Peyer's patch (tissue), 4 donors: ENCODE results near the gene ANO10. TPM values are rescaled to one million over a fixed set of nuclear protein-coding genes. Genes with fewer than 3 reads are reported as not detected.
A peak's percentile ranks its signal among the peaks of the same experiment; 100 is the strongest.

ENCODE experiments used
- DNase-seq, 3 donors: peaks; one replicate each; pipeline ENCODE4 v3.0.0-alpha.2; 2017 to 2019
- H3K27ac ChIP-seq, 4 donors: fragments of 200-600 bp; sonication (generic); one replicate each; pipeline ENCODE4 v1.5.1; 2016 to 2019
- H3K27me3 ChIP-seq, 2 donors: fragments of 200-600 bp; sonication (generic); one replicate each; pipeline ENCODE4 v1.5.1; 2019
- H3K36me3 ChIP-seq, 3 donors: fragments of 200-600 bp; sonication (generic); one replicate each; pipeline ENCODE4 v1.5.1; 2016 to 2019
- H3K4me1 ChIP-seq, 4 donors: fragments of 200-600 bp; sonication (generic); one replicate each; pipeline ENCODE4 v1.5.1; 2016 to 2019
- H3K4me3 ChIP-seq, 4 donors: fragments of 200-600 bp; sonication (generic); 1 replicate in 3 of 4; 2 replicates in 1 of 4; pipeline ENCODE4 v1.5.1; 2016 to 2019; ENCODE audit warnings: mild to moderate bottlenecking in 1 of 4
- H3K9me3 ChIP-seq, 4 donors: fragments of 200-600 bp; sonication (generic); one replicate each; pipeline ENCODE4 v1.5.1; 2016 to 2019; ENCODE audit warnings: mild to moderate bottlenecking in 1 of 4
- CTCF ChIP-seq, 6 experiments: fragments of 450-650 bp in 4 of 6; fragments of 200-600 bp in 2 of 6; sonication (generic) in 1 of 6; IDR thresholded peaks; one replicate each; pipeline ENCODE4 v1.5.1; 2017 to 2019; ENCODE audit warnings: antibody characterized with exemption in 6 of 6, mild to moderate bottlenecking in 3 of 6, moderate library complexity in 1 of 6
- POLR2A ChIP-seq, 2 donors: fragments of 450-650 bp; IDR thresholded peaks; one replicate each; pipeline ENCODE4 v1.5.1; 2017; ENCODE audit warnings: antibody characterized with exemption in 2 of 2, mild to moderate bottlenecking in 2 of 2, moderate library complexity in 2 of 2
- total RNA-seq, 4 donors: library from RNA; depleted of rRNA; stranded (reverse); fragments of >200 nt; gene quantifications; one replicate each; pipeline ENCODE4 v1.1.0, GENCODE V29; 2016

The ANO10 gene
- total RNA-seq, 4 donors from 2014 or later: 33.8 to 110 (median 70.0) TPM

GRCh38 chr3:43366885-43367284 is 254.9 kb downstream of the ANO10 start:
- peak in 1 of 3 donors; percentile 38 for DNase-seq
- Histone ChIP-seq H3K4me3 (no peak overlapping the region), H3K9me3 (no peaks in the 10 kb centered on the region), H3K36me3 (peaks cover 0 to 10% (median 0%) of the 10 kb centered on the region in 3 donors), H3K27ac (no peak overlapping the region), H3K27me3 (no peaks in the 10 kb centered on the region), H3K4me1 (peaks cover 0 to 24% (median 0%) of the 10 kb centered on the region in 4 donors)
- TF ChIP-seq POLR2A (IDR thresholded peaks at IDR 0.05) (no peak), CTCF (IDR thresholded peaks at IDR 0.05) (no peak)

GRCh38 chr3:43366481-43366880 is 255.3 kb downstream of the ANO10 start:
- Histone ChIP-seq H3K27ac (no peak overlapping the region), H3K27me3 (no peaks in the 10 kb centered on the region), H3K36me3 (peaks cover 0 to 10% (median 0%) of the 10 kb centered on the region in 3 donors), H3K4me1 (peaks cover 0 to 24% (median 0%) of the 10 kb centered on the region in 4 donors), H3K4me3 (no peak overlapping the region), H3K9me3 (no peaks in the 10 kb centered on the region)
- DNase-seq: peak in 1 of 3 donors; percentile 41
- no peak for TF ChIP-seq CTCF (IDR thresholded peaks at IDR 0.05)
- TF ChIP-seq POLR2A (IDR thresholded peaks at IDR 0.05): no peak

GRCh38 chr3:43365601-43366305 is 256.1 kb downstream of the ANO10 start:
- DNase-seq: no peak
- Histone ChIP-seq H3K4me1 (peaks cover 0 to 24% (median 0%) of the 10 kb centered on the region in 4 donors), H3K4me3 (no peak overlapping the region), H3K27ac (no peak overlapping the region), H3K9me3 (no peaks in the 10 kb centered on the region), H3K36me3 (peaks cover 0 to 10% (median 0%) of the 10 kb centered on the region in 3 donors), H3K27me3 (no peaks in the 10 kb centered on the region)
- no peak for TF ChIP-seq CTCF (IDR thresholded peaks at IDR 0.05)

- DNase-seq: no peak
- H3K36me3 ChIP-seq: peaks cover 0 to 10% (median 0%) of the 10 kb centered on the region in 3 donors
- H3K4me1 ChIP-seq: peaks cover 0 to 24% (median 0%) of the 10 kb centered on the region in 4 donors
- TF ChIP-seq POLR2A (IDR thresholded peaks at IDR 0.05): no peak
- TF ChIP-seq CTCF (IDR thresholded peaks at IDR 0.05): no peak
- H3K27me3 ChIP-seq: no peaks in the 10 kb centered on the region
- peak overlapping the region in 1 of 4 donors; percentile 25 for H3K27ac ChIP-seq
- no peaks in the 10 kb centered on the region for H3K9me3 ChIP-seq
- H3K4me3 ChIP-seq: no peak overlapping the region
These were observed 256.9 kb downstream of the ANO10 start for GRCh38 chr3:43364926-43365325.

GRCh38 chr3:43364494-43364893 is 257.3 kb downstream of the ANO10 start:
- peaks cover 0 to 24% (median 0%) of the 10 kb centered on the region in 4 donors for H3K4me1 ChIP-seq
- H3K27me3 ChIP-seq: no peaks in the 10 kb centered on the region
- TF ChIP-seq CTCF (IDR thresholded peaks at IDR 0.05) (no peak), POLR2A (IDR thresholded peaks at IDR 0.05) (no peak)
- no peaks in the 10 kb centered on the region for H3K9me3 ChIP-seq
- H3K36me3 ChIP-seq: peaks cover 0 to 10% (median 0%) of the 10 kb centered on the region in 3 donors
- no peak for DNase-seq
- H3K4me3 ChIP-seq: no peak overlapping the region
- H3K27ac ChIP-seq: peak overlapping the region in 1 of 4 donors; percentile 25
